ENCODE measurements around the gene AEBP2.

AEBP2 gene

DNA sequence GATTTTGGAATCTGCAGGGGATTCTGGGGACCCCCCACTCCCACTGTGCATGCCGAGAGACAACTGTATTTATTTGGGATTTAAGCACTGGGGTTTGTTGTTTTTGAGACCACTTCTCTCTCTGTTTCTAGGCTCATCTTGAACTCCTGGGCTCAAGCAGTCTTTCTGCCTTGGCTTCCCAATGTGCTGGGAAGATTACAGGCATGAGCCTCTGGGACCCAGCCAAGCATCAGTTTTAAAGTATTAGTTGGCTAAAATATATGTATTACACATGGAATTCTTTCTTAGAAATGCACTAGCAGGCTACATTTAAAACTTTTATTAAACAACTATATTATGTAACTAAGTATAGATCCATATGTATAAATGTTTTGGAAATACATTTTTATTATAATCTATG, 78.3 kb downstream of the AEBP2 start:
- FAIRE-seq = no peak

DNA sequence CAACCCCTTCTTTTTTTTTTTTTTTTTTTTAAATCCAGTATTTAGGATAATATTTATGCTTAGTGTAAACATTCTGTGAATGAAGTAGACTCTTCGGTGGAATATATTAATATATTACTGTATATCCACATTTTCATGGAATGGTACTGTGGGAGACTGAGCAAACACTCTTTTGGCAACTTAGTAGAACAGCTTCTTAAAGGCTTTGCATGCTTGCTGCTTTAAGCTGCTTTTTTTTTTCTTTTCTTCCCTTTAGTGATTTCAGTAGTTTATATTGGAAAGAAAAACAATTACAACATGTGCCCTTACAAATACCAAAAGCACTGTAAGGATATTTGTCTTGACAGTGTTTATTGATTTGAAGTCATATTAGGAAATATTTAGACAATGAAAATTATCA, 78.9 kb downstream of the AEBP2 start:
- no peak for FAIRE-seq

DNA sequence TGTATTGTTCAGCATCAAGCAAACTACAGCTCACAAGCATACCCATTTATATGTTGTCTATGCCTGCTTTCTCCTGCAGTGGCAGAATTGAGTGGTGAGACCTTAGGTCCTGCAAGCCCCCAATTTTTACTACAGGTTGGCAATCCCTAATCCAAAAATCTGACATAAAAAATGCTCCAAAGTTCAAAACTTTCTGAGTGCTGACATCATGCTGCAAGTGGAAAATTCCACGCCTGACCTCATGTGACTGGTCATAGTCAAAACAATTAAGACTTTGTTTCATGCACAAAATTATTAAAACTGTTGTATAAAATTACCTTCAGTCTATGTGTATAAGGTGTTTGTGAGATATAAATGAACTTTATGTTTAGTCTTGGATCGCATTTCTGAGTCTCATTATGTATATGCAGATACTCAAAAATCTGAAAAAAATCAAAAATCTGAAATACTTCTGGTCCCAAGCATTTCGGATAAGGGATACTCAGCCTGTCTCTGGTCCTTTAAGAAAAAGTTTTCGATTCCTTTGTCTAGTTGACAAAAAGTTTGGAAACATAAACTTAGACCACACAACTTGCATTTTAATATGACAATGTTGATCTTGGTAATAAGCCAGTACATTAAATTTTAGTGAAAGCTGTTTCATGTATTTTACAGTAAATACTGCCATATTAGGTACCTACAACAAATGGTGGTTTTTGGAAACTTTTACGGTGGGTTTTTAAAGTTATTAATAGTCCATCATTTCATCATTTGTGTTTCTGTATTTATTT, 81.5 kb downstream of the AEBP2 start:
- peak; percentile 100 for FAIRE-seq

DNA sequence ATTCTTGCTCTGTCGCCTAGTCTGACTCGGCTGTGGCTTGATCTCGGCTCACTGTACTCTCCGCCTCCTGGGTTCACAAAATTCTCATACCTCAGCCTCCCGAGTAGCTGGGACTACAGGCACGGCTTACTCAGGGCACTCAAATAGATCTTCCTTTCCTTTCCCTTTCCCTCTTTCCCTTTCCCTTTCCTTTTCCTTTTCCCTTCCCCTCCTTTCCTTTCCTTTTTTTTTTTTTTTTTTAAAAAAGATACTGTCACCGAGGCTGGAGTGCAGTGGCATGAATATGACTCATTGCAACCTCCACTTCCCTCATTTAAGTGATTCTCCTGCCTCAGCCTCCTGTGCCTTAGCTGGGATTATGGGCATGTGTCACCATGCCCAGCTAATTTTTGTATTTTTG, 86.0 kb downstream of the AEBP2 start:
- FAIRE-seq = no peak

DNA sequence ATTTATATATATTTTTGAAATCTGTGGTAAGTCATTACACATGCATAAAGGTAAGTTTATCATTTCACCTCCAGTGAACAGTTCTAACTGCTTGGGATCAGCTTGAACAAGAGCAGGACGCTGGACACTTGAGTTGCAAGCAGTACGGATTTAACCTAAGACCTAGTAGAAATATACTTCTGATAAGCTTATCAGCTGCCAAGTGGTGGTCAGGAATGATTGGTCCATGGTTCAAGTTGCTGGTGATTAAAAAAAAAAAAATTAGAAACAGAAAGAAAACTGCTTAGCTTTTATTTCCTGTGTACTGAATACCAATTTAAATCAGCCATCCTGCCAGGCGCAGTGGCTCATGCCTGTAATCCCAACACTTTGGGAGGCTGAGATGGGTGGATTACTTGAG, 88.6 kb downstream of the AEBP2 start:
- FAIRE-seq = no peak

DNA sequence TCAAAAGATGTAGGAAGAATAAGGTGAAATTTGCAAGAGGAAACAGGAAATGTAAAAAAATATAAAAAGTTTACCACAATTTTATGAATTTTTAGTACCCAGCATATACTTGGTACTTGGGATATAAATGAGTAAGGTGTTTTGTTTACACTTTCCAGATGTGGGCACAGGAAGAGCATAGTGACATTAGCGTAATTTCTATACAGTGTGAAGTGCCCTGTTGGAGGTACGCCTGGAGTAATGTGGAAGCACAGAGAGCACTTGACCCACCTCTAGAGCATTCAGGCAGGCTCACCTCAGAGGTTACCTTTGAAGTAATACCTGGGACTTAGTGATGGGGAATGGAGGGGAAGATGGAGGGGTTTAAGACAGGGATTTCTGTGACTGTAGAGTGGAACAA, 89.5 kb downstream of the AEBP2 start:
- FAIRE-seq = no peak

DNA sequence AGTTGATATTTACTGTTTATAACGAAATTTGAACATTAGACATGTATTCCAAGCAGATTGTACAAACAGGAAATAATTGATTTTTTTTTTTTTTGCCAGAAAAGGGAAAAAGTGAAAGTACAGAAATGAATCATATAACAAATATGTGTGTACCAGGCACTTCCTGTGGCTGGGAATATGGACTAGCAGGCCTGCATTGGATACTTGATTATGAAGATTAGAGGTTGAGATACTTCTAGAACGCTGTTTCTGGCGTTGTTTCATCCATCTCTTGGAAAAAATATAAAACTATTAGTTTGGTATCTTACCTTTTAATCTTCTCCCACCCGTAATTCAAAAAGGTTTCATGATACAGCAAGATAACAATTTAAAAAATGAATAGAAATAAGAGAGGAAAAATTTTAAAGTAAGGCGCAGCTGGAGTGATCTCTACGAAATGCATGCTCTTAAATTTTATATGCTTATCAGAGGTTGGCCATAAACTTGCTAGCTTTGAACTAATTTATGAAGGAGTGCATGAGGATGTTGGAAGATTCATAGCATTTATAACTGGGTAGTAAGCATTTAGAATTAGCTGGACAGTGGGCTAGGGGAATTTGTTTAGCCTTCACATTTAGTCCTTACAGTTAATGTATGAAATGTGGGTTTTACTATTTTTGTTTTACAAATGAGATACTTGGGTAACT, 90.8 kb downstream of the AEBP2 start:
- FAIRE-seq = peak; percentile 45

DNA sequence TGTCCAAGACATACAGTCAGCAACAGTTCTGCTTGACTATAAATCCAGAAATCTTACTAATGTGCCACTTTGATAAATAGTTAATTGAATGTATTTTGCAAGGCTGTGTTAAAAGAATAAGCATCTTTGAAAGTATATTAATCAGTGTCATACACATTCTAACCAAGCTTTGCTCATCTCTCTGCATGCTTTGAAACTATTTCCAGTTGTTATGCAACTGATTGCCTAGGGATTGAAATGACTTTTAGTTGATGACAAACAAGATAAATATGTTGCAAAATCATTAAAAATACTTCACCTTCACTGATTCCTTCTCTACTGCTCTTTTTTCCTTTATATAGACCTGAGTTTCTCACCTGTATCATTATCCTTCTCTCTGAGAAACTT, 91.3 kb downstream of the AEBP2 start:
- no peak for FAIRE-seq

DNA sequence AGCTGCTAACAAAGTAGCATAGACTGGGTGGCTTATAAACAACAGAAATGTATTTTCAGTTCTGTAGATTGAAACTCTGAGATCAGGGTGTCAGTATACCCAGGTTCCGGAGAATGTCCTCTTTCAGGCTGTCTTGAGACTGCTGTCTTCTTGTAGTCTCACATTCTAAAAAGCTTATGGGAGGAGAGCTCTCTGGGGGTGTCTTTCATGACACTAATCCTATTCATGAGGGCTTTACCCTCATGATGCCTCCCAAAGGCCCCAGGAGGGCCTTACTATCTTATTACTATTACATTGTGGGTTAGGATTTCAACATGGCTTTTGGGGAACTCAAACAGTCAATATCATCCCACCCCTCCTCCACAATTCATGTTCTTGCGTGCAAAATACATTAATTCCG, 94.3 kb downstream of the AEBP2 start:
- FAIRE-seq = no peak

DNA sequence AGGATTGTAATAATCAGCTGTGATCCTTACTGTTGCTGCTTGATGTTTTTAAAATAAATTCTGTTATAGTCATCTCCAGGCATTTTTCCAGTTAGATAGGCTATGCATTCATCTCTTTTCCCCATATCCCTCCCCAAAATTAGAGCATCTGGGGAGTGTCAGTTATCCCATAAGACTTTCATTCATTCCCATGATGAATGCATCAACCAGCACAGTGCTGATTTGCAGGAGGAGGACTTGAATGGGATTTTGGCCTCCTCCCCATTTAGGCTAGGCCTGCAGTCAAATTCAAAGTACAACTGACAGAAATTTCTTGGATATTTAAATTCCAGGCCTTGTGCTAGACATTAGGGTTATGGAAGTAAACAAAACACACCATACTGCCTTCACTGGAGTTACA, 99.8 kb downstream of the AEBP2 start:
- no peak for FAIRE-seq

DNA sequence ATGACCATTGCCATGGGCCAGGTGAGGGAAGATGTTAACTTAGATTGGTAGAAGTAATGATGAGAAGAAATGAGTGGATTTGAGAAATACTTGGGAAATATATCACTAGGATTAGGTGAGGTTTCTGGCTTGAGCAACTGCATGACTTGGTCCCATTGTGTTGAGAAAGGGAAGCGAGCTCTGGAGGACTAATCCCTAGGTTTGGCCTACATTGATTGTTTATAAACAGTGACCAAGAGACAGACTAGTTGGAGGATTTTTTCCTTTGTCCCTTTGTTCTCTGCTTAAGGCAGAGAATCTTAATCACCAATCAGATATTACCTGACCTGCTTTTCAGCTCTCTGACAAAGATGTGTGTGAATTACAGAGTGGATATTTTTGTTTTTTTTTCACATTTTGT, 100.5 kb downstream of the AEBP2 start:
- no peak for FAIRE-seq

DNA sequence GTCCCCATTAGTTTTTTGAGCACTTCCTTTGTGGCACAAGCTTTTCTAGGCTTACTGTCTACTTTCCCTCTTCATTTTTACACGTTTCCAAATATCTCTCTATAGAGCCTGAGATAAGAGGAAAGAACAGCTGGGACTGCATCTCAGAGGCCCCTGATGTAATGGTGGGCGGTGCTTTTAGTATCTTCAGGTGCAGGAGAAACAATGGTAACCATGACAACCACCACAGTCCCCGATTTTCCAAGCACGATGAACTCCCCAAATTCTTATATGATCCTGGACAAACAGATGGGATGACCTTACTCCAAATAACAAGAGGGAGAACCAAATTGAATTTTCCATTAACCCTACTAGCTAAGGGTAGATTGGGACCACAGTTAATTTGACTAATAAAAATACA, 103.3 kb downstream of the AEBP2 start:
- no peak for FAIRE-seq

DNA sequence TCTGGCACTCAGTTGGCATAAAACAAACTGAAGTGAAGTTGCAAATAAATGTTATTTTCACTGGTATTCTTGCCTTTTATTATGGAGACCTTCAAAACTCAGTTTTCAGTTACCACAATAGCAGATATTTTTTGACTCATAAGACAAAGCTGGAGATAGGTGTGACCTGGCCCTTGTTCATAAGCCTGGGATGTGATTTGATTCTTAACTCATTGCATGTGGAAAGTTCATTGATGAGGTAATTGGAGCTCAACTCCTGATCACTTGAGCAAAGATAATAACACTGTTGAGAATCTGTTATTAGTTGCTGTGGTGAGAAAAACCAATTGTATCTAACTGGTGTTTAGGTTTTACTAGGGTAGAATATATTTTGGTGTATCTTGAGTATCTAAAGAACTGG, 105.1 kb downstream of the AEBP2 start:
- no peak for FAIRE-seq

DNA sequence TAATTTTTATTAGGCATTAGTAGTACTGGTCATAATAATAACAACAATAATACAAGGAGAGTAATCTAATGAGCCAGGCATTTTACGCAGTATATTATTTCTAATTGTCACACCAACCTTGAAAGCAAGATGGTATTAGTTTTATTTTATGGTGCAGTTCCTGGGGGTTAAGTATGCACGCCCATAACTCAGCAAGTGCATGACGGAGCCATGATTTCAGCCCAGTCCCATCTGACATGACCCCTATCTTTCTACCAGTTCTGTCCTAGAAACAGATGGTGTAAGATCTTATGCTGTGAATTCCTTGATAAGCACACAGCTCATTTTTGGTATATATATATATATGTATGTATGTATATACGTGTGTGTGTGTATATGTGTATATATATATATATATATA, 106.0 kb downstream of the AEBP2 start:
- peak; percentile 85 for FAIRE-seq

DNA sequence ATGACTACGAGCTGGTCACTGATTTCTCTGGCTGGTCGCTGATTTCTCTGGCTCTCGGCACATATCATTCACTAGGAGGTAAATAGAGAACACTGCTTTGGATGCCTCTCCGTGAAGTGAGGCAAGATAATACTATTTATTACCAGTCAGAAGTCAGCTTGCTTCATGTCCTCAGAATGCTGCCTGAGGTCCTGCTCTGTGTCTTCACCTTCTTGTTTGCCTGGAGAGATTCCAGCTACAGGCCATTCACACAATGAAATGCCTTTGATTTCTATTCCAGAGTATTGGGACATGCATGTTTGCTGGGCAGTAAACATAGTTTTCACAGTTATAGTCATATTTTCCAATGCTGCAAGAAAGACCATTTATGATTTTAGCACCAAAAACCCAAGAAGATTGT, 106.7 kb downstream of the AEBP2 start:
- peak; percentile 77 for FAIRE-seq

DNA sequence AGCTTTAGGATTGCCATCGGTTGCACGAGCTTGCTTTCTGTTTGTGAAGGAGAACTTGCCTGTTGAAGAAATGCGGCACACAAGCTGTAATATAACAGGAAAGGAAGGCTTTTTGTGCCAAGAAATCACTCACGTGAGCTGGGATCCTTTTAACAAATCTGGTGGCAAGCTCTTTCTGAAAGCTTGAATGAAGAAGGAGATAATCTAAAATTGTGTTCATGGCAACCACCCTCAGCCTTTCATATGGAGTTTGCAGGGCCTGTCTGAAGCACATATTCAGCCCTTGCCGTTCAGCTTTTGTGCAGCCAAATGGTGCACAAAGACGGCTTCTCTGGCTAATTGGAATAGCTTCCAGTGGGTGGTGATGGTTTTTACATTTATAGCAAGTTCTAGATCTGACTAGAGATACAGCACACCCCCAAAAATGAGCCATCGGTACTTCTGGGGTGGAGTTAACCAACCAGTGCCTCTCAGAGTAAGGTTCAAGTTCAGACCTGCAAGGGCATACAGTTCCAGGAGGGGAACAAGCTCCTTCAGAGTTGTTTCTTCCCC, 107.4 kb downstream of the AEBP2 start:
- FAIRE-seq = no peak

DNA sequence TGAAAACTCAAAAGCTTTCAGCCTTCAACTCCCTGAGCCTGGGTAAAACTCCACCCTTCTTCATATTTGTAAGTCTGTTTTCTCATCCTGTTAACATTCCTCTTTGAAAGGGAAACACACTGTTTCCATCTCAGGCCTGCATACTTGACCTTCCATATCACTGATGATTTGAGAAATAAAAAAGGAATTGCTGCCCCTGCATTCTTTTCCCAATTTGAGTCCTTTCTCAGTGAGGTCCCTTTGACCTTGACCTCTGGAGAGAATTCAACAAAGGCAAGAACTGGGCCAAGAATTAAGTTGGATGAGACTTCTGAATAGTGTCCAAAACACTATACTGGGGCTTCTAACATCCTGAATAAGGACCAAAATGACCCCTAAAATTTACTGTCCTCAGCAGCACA, 108.0 kb downstream of the AEBP2 start:
- FAIRE-seq = peak; percentile 100

DNA sequence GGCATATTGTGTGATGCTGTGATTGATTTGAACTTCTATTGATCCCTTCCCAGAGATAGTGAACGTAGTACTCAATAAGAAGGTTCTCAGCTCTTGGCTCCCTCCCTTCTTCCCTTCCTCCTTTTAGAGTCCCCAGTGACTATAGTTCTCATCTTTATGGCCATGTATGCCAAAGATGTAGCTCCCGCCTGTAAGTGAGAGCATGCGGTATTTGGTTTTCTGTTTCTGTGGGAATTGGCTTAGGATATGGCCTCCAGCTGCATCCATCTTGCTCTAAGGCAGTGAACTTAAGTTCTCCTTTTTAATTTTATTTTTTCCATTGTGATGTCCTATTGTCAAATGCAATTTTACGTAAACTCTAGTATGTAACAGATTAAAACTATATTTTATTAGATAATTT, 109.5 kb downstream of the AEBP2 start:
- FAIRE-seq = no peak

DNA sequence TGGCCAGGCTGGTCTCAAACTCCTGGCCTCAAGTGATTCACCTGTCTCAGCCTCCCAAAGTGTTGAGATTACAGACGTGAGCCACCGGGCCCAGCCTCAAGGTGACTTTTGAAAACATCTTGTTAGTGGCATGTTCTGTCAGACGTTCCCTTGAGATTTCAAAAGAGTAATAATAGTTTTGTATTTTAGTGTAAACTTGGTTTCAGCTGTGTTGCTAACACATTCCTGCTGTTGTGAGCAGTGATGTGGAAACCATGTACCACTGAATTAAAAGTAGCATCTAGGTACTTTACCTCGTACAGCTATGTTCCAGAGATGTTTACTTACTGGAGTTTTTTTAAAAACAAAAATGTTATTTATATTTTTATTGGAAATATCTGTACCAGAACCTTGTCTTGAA, 111.3 kb downstream of the AEBP2 start:
- FAIRE-seq = no peak

DNA sequence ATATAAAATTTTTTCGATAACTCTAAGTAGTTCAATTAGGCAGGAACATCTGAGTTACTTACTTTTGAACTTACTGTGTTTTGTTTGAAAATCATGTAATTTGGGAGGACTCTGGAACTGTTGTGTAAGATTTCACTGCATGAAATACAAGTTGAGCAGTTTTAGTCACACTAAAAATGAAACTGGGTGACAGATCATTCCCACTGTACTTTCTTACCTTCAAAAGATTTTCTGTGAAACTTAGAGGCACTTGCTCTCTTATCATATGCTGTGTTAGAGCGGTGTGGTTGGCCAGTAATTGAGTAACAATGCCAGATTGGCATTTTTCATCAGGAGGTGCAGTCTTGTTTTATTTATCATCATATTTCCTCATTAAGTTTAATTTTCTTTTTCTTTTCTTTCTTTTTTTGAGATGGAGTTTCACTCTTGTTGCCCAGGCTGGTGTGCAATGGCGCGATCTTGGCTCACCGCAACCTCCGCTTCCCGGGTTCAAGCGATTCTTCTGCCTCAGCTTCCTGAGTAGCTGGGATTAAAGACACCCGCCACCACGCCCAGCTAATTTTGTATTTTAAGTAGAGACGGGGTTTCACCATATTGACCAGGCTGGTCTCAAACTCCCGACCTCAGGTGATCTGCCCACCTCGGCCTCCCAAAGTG, 113.3 kb downstream of the AEBP2 start:
- peak; percentile 46 for FAIRE-seq

DNA sequence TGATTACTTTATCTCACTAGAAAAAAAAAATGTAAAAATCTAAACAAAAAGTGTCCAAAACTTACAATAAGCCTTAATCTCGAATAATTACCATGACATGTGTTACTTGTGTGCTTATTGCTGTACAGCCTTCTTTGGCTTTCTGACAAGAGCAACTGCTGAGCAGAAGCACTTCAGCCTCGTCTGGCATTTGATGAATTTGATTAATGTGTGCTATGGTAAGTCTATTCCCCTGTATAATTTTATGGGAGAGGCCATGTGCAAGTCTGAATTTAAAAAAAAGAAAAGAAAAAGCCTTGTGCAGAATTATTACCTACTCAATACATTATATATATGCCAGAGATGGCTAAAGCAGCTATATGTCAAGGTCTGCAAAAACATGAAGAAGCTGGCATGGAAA, 113.9 kb downstream of the AEBP2 start:
- no peak for FAIRE-seq

DNA sequence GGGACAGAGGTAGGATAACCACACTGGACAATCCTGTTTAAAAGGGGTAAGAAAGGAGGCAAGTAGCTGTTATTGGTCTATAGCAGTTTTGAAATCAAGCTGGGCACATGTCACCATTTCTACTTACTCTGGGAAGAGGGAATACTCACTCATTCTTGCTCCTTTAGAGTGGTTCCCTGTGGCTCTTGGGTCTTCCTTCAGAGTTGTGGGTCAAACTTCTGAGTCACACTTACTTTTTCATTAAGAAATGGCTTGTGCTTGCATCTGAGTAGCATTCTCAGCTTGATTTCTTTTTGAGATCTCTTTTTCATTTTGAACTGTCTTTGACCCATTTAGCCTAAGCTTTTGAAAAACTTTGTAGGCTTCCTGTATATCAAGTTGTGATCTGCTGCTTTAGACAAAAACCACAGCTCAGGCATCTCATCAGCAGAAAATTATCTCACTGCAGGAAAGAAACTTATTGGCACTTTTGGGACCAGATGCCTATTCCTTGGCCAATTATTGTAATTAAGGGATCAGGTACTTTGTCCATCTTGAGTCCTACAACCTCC, 122.2 kb downstream of the AEBP2 start:
- no peak for FAIRE-seq

Measured in endometrium (tissue), 2 donors.